Epithelial cell of proximal tubule (primary cell): Measurements from ENCODE around the gene PVALEF. TPM values are rescaled to one million over a fixed set of nuclear protein-coding genes. Genes with fewer than 3 reads are reported as not detected.

Source experiments
- DNase-seq: peaks from one replicate; pipeline ENCODE4 v3.0.0-alpha.2; 2011; ENCODE audit warnings: low read depth
- H3K4me3 ChIP-seq: 2 replicates; pipeline ENCODE4 v1.5.1; 2011; ENCODE audit warnings: low read depth, mild to moderate bottlenecking, low read length
- total RNA-seq: library from RNA; depleted of rRNA; stranded (reverse); fragments of >200 nt; gene quantifications from 2 replicates; pipeline ENCODE4 v1.2.3, GENCODE V29; 2015
- TF ChIP-seq, protein P1 (sequence below): conservative IDR thresholded peaks from 2 replicates; pipeline ENCODE4 v1.5.1; 2012; ENCODE audit warnings: low read depth, mild to moderate bottlenecking, low read length

PVALEF gene
- total RNA-seq, 1 donor from 2014 or later = not detected

DNA sequence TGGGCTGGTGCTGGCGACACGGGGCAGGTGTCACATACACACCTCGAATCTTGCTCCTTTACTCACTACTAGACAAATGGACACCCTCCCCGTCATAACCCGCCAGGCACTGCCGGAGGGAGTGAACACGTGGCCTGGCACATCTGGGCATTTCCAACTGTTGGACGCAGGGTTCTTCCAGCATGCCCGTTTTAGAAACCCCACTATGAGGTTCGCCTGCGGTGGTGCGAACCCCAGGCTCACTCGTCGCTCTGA lies 64.3 kb downstream of the PVALEF start:
- no peak for DNase-seq
- H3K4me3 ChIP-seq = no peak overlapping the region
- TF ChIP-seq, protein P1, sequence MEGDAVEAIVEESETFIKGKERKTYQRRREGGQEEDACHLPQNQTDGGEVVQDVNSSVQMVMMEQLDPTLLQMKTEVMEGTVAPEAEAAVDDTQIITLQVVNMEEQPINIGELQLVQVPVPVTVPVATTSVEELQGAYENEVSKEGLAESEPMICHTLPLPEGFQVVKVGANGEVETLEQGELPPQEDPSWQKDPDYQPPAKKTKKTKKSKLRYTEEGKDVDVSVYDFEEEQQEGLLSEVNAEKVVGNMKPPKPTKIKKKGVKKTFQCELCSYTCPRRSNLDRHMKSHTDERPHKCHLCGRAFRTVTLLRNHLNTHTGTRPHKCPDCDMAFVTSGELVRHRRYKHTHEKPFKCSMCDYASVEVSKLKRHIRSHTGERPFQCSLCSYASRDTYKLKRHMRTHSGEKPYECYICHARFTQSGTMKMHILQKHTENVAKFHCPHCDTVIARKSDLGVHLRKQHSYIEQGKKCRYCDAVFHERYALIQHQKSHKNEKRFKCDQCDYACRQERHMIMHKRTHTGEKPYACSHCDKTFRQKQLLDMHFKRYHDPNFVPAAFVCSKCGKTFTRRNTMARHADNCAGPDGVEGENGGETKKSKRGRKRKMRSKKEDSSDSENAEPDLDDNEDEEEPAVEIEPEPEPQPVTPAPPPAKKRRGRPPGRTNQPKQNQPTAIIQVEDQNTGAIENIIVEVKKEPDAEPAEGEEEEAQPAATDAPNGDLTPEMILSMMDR = no peak

GRCh38 chr17:81230043-81230820 lies 64.9 kb downstream of the PVALEF start:
- H3K4me3 ChIP-seq = no peak overlapping the region
- TF ChIP-seq, protein P1 = peak; percentile 58
- no peak for DNase-seq

- H3K4me3 ChIP-seq = no peak overlapping the region
- DNase-seq = no peak
- TF ChIP-seq, protein P1 = no peak
Observed at GRCh38 chr17:81231121-81231645, 65.9 kb downstream of the PVALEF start.

GRCh38 chr17:81231766-81232581 lies 66.7 kb downstream of the PVALEF start:
- TF ChIP-seq, protein P1 = no peak

More at GRCh38 chr17:81231766-81232581, 66.7 kb downstream of the PVALEF start:
- no peak for DNase-seq
- H3K4me3 ChIP-seq = no peak overlapping the region

Other genes starting within 250 kb of the PVALEF start
- 32.6 and 35.7 TPM in 2 replicates for gene CHMP6, start 173.7 kb upstream of the PVALEF start, total RNA-seq
- 44.0 and 77.3 TPM in 2 replicates for gene BAIAP2, start 130.4 kb upstream of the PVALEF start, total RNA-seq
- 0.52 and 0.87 TPM in 2 replicates for gene AATK, start 714 bp downstream of the PVALEF start, total RNA-seq
- 22.0 and 28.7 TPM in 2 replicates for gene CEP131, start 57.5 kb downstream of the PVALEF start, total RNA-seq
- 24.2 and 37.3 TPM in 2 replicates for gene TEPSIN, start 73.5 kb downstream of the PVALEF start, total RNA-seq
- gene NDUFAF8, start 73.8 kb downstream of the PVALEF start, total RNA-seq = 51.9 and 72.3 TPM in 2 replicates
- 67.1 and 71.6 TPM in 2 replicates for gene SLC38A10, start 129.8 kb downstream of the PVALEF start, total RNA-seq
- 4.8 and 6.2 TPM in 2 replicates for gene BAHCC1, start 229.9 kb downstream of the PVALEF start, total RNA-seq